ENCODE data around the gene TMEM132D. TPM values are rescaled to one million over a fixed set of nuclear protein-coding genes. Genes with fewer than 3 reads are reported as not detected.
A peak's percentile ranks its signal among the peaks of the same experiment; 100 is the strongest.

The TMEM132D gene
- total RNA-seq, 1 donor from 2014 or later, result 1.1 TPM

GRCh38 chr12:129863938-129864337 is 39.9 kb downstream of the TMEM132D start:
- H3K4me3 ChIP-seq, result no peak overlapping the region
- no peaks in the 10 kb centered on the region for H4K20me1 ChIP-seq (ENCODE audit: low read depth)
- peaks cover 23% of the 10 kb centered on the region for H3K9me3 Mint-ChIP-seq
- H3K36me3 Mint-ChIP-seq, result peaks cover 33% of the 10 kb centered on the region
- H3K4me3 Mint-ChIP-seq, result no peak overlapping the region
- peaks cover 24% of the 10 kb centered on the region for H3K27me3 ChIP-seq
- TF ChIP-seq CTCF (IDR thresholded peaks at IDR 0.05), result peak; percentile 26
- no peak for TF ChIP-seq EZH2 (IDR thresholded peaks at IDR 0.05)
- TF ChIP-seq EZH2phosphoT487 (IDR thresholded peaks at IDR 0.05), result no peak
- no peak overlapping the region for H3K4me2 ChIP-seq
- H3K9me3 ChIP-seq (ENCODE audit: low read depth), result no peaks in the 10 kb centered on the region
- no peak overlapping the region for H3K27ac ChIP-seq
- H2AFZ ChIP-seq (replicated peaks), result no peak overlapping the region
- H3K4me1 Mint-ChIP-seq, result peaks cover 18% of the 10 kb centered on the region
- no peaks in the 10 kb centered on the region for H3K36me3 ChIP-seq
- peaks cover 3% of the 10 kb centered on the region for H3K27me3 Mint-ChIP-seq (ENCODE audit: insufficient read depth, low read depth)
- no peaks in the 10 kb centered on the region for H3K4me1 ChIP-seq
- no peak for DNase-seq (ENCODE audit: low spot score)
- H3K79me2 ChIP-seq (ENCODE audit: low read depth), result no peaks in the 10 kb centered on the region
- H3F3A ChIP-seq (ENCODE audit: low read depth), result no peaks in the 10 kb centered on the region
- H3K27ac Mint-ChIP-seq, result no peak overlapping the region
- no peak overlapping the region for H3K9ac ChIP-seq

DNA sequence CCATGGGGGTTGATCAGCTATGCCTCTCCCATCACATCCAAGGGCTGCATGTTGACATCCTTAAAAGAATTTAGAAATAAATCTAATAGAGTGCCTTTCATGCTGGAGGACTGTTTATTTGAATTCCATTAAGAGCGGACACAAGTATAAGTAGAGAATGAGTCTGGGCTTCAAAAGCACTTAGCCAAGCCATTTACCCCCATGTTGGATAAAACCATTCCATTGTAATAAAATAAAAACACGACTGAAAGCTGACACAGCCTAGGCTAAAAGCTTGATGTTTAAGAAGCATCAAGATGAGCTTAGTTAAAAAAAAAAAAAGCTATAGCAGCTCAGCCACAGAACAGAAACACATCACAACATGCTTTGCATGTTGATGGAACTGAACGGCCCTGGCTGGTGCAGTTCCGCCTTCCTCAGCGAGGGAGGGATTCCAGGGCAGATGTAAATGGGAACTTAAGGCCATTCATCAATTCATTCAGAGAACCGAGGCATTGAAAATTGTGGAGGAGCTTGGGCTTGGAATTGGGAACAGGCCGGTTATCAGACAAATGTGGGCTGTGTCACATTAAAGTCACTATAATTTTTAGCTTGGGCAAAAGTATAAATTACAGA is 41.2 kb downstream of the TMEM132D start:
- no peak for TF ChIP-seq EZH2phosphoT487 (IDR thresholded peaks at IDR 0.05)
- TF ChIP-seq EZH2 (IDR thresholded peaks at IDR 0.05), result no peak
- no peak for TF ChIP-seq CTCF (IDR thresholded peaks at IDR 0.05)
- Mint-ChIP-seq H3K36me3 (peaks cover 33% of the 10 kb centered on the region), H3K27ac (peak overlapping the region; percentile 36), H3K4me3 (no peak overlapping the region), H3K9me3 (peaks cover 20% of the 10 kb centered on the region), H3K27me3 (ENCODE audit: insufficient read depth, low read depth) (no peaks in the 10 kb centered on the region), H3K4me1 (peaks cover 18% of the 10 kb centered on the region)
- Histone ChIP-seq H3K4me1 (no peaks in the 10 kb centered on the region), H3K27ac (no peak overlapping the region), H3K9me3 (ENCODE audit: low read depth) (no peaks in the 10 kb centered on the region), H2AFZ (replicated peaks) (no peak overlapping the region), H3K27me3 (peaks cover 11% of the 10 kb centered on the region), H3K4me3 (no peak overlapping the region), H3K36me3 (no peaks in the 10 kb centered on the region), H3K4me2 (no peak overlapping the region), H4K20me1 (ENCODE audit: low read depth) (no peaks in the 10 kb centered on the region), H3K9ac (no peak overlapping the region), H3F3A (ENCODE audit: low read depth) (no peaks in the 10 kb centered on the region), H3K79me2 (ENCODE audit: low read depth) (no peaks in the 10 kb centered on the region)
- no peak for DNase-seq (ENCODE audit: low spot score)

DNA sequence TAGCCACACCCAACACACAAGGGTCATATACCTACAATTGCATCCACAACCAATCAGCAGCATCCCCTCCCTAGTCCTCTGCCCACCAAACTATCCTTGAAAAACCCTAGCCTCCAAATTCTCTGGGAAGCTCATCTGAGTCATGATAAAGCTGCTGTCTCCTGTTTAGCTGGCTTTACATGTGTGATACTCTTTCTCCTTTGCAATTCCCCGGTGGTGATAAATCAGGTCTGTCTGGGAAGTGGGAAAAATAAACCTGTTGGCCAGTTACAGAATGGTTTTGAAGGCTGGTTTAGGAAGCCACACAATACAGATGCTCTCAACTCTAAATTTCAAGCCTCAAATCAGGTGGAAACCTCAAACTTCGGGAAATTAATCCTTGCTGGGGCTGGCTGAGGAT is 41.9 kb downstream of the TMEM132D start:
- H3F3A ChIP-seq (ENCODE audit: low read depth), result no peaks in the 10 kb centered on the region
- H4K20me1 ChIP-seq (ENCODE audit: low read depth), result no peaks in the 10 kb centered on the region
- no peaks in the 10 kb centered on the region for H3K27me3 Mint-ChIP-seq (ENCODE audit: insufficient read depth, low read depth)
- H3K4me1 ChIP-seq, result no peaks in the 10 kb centered on the region
- H3K9me3 Mint-ChIP-seq, result peaks cover 20% of the 10 kb centered on the region
- H3K9me3 ChIP-seq (ENCODE audit: low read depth), result no peaks in the 10 kb centered on the region
- no peak overlapping the region for H2AFZ ChIP-seq (replicated peaks)
- H3K4me2 ChIP-seq, result no peak overlapping the region
- H3K4me3 Mint-ChIP-seq, result no peak overlapping the region
- H3K36me3 Mint-ChIP-seq, result peaks cover 28% of the 10 kb centered on the region
- H3K27ac ChIP-seq, result no peak overlapping the region
- peaks cover 4% of the 10 kb centered on the region for H3K27me3 ChIP-seq
- H3K79me2 ChIP-seq (ENCODE audit: low read depth), result no peaks in the 10 kb centered on the region
- H3K36me3 ChIP-seq, result no peaks in the 10 kb centered on the region
- H3K9ac ChIP-seq, result no peak overlapping the region
- H3K4me3 ChIP-seq, result no peak overlapping the region
- peaks cover 18% of the 10 kb centered on the region for H3K4me1 Mint-ChIP-seq
- no peak overlapping the region for H3K27ac Mint-ChIP-seq
- no peak for DNase-seq (ENCODE audit: low spot score)
- TF ChIP-seq EZH2 (IDR thresholded peaks at IDR 0.05) (no peak), CTCF (IDR thresholded peaks at IDR 0.05) (no peak), EZH2phosphoT487 (IDR thresholded peaks at IDR 0.05) (no peak)
